IPS-20b (cell line): ENCODE results near the gene NUB1.

Experiments used
- H3K27ac ChIP-seq: one replicate; pipeline ENCODE4 v1.5.1; 2013; ENCODE audit warnings: low read length
- H3K27me3 ChIP-seq: 2 replicates; pipeline ENCODE4 v1.6.1; 2013; ENCODE audit warnings: mild to moderate bottlenecking, low read length, inconsistent platforms; ENCODE audit not compliant: insufficient read depth
- H3K36me3 ChIP-seq: 2 replicates; pipeline ENCODE4 v1.6.1; 2013; ENCODE audit warnings: low read depth, mild to moderate bottlenecking, inconsistent platforms, low read length, moderate library complexity; ENCODE audit not compliant: insufficient read depth
- H3K4me1 ChIP-seq: 2 replicates; pipeline ENCODE4 v1.6.1; 2013; ENCODE audit warnings: mild to moderate bottlenecking, control low read depth, inconsistent platforms, low read length, moderate library complexity; ENCODE audit not compliant: insufficient read depth
- H3K4me3 ChIP-seq: 2 replicates; pipeline ENCODE4 v1.5.1; 2013; ENCODE audit warnings: mild to moderate bottlenecking, low read length, inconsistent platforms
- H3K9ac ChIP-seq: 2 replicates; pipeline ENCODE4 v1.6.1; 2013; ENCODE audit warnings: low read depth, mild to moderate bottlenecking, inconsistent platforms, low read length, moderate library complexity
- H3K9me3 ChIP-seq: 2 replicates; pipeline ENCODE4 v1.6.1; 2013; ENCODE audit warnings: mild to moderate bottlenecking, low read depth, low read length, inconsistent platforms; ENCODE audit not compliant: insufficient read depth

Gene NUB1

DNA sequence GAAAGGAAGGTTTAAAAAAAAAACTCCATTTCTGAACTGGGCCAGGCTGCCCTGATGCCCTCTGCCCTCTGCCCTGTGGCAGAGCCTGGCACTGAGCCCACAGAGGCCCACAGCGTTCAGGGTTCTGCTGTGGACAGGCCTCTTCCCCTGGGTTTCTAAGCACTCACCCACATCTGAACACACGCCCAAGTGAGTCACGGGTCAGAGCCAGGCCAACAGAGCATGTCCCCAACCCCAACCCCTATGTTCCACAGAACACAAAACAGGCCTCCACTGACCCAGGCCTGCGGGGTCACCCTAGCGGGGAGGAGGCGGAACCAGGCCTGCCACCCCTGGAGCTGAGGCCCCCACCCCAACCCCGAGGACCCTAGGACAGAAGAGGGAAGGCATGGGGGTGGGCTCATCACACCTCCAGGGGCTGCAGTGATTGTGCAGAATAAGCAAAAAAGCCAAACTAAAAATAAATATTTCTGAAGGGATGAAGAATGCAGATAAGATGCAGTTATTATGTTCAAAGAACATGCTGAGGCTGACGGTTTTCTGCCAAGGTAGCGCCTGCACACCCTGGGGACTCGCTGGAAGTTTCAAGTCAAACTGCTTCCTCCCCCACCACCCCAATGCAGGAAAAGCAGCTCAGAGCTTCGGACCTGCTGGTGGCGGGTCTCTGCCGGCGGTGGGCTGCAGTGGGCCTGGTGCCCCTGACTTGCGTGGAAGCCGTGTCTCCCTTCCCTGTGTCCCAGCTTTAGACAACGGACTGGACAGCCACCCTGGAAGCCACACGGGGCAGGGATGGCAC lies 62.8 kb downstream of the NUB1 start:
- no peaks in the 10 kb centered on the region for H3K4me1 ChIP-seq
- no peak overlapping the region for H3K27ac ChIP-seq
- peaks cover 10% of the 10 kb centered on the region for H3K27me3 ChIP-seq
- H3K36me3 ChIP-seq: peaks cover 7% of the 10 kb centered on the region; the same call in 1 of the 2 replicates
- no peak overlapping the region for H3K9ac ChIP-seq
- H3K4me3 ChIP-seq: no peak overlapping the region
- H3K9me3 ChIP-seq: no peaks in the 10 kb centered on the region

DNA sequence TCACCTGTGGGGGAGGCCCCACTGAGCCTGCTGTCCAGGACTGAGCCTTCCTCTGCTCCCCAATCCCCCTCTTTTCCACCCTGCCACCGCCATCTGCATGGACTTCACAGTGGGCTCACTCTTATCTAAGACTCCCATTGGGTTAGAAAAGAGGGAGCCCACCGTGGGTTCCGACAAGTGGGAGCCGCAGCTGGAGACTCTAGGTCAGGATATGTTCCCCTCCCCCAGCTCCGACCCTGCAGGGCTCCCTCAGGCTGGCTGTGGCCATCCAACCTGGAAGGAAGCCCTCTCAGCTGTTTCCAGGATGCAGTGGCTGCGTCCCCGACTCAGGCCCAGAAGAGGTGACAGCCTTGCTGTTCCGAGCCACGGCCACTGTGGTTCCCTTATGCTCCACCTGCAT lies 63.4 kb downstream of the NUB1 start:
- Histone ChIP-seq H3K4me1 (no peaks in the 10 kb centered on the region), H3K4me3 (no peak overlapping the region), H3K9me3 (no peaks in the 10 kb centered on the region), H3K27me3 (peaks cover 10% of the 10 kb centered on the region), H3K9ac (no peak overlapping the region), H3K27ac (no peak overlapping the region), H3K36me3 (peaks cover 7% of the 10 kb centered on the region; the same call in 1 of the 2 replicates)

DNA sequence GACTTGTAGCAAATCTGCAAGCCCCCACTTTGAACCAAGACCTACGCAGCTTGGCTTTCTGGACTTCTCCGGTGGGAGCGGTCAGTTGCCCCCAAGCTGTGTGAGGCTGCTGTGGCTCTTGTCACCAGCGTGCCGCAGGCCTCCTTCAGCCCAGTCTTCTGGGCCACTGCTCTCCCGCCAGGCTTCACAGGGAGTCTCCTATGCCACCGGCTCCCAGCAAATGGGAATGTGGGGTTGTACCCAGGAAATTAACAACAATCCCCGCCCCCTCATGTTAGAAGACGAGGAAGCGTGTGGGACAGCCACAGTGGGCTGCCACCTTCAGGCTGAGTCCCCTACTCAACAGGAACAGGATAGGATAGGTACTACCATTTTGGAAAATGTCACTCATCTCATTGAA lies 64.0 kb downstream of the NUB1 start:
- H3K27ac ChIP-seq: no peak overlapping the region
- peaks cover 7% of the 10 kb centered on the region; the same call in 1 of the 2 replicates for H3K36me3 ChIP-seq
- H3K9ac ChIP-seq: no peak overlapping the region
- H3K27me3 ChIP-seq: peaks cover 13% of the 10 kb centered on the region
- H3K9me3 ChIP-seq: no peaks in the 10 kb centered on the region
- H3K4me3 ChIP-seq: no peak overlapping the region
- no peaks in the 10 kb centered on the region; the same call in 1 of the 2 replicates for H3K4me1 ChIP-seq

DNA sequence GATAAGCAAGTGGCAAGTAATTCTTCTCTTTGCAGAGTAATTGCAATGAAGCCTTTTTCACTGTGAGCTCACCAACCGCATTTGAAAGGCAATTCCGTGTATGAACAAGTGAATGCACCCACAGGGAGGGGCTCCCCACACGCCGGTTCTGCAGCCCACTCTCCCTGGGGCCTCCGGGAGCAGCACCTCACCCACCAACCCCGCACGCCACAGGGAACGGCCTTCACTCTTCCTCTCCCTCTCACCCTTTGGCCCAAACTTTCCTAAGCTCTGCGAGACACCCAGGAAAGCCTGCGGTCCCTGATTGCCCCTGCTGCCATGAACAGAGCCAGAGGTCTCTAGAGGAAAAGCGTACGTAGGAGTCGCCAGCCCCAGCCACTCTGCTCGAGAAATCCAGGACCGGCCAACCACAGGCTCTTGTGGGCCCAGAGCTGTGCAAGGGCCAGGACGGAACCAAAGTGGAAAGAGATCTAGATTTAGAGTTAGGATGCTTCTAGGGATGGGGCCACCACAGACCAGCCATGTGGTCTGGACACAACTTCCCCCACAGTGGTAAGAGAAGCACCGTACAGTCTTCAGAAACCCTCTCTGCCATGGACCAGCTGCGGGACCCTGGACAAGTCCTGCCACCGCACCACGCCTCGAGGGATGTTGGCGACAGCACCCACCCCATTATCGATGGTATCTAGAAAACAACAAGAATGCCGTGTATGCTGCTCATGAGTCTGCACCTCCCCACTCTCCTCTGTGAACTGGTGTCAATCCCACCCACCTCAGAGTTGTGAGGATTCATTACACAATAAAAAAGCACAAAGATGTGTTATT lies 64.7 kb downstream of the NUB1 start:
- H3K9ac ChIP-seq: no peak overlapping the region

DNA sequence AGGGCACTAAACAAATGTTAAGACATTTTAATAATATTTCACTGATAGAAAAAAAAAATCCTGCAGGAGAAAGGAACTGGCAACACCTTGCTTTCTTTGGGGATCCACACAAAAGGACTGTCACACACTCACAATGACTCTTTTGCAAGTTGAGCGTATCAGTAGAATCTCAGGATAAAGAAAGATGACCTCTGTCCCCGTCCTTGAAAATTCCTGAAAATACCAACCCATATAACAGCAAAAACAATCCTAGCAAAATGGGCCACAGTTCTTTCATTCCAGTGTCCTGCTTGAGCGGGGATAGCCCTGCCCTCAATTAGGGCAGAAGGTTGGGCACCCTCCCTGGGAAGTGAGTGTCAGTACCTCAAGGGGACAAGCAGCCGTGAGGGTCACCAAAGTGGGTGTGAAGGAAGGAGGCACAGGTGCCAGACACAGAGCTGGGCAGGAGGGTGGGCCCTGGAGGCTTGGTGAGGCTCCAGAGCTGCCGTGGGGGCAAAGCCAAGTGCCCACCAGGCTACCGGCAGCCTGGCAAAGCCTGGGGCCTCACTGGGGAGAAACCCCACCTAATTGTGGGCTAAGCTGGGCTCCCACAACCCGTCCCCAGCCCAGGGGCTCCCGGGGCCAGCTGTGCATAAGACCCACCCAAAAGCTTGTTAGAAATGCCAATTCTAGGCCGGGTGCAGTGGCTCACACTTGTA lies 65.4 kb downstream of the NUB1 start:
- Histone ChIP-seq H3K36me3 (peaks cover 7% of the 10 kb centered on the region; the same call in 1 of the 2 replicates), H3K9me3 (no peaks in the 10 kb centered on the region), H3K4me3 (no peak overlapping the region), H3K27ac (no peak overlapping the region), H3K9ac (no peak overlapping the region), H3K4me1 (peaks cover 9% of the 10 kb centered on the region; the same call in 1 of the 2 replicates), H3K27me3 (peaks cover 28% of the 10 kb centered on the region)

More for the DNA sequence above, 64.7 kb downstream of the NUB1 start:
- H3K27me3 ChIP-seq: peaks cover 20% of the 10 kb centered on the region
- no peak overlapping the region for H3K4me3 ChIP-seq
- no peak overlapping the region for H3K27ac ChIP-seq
- H3K9me3 ChIP-seq: no peaks in the 10 kb centered on the region
- H3K4me1 ChIP-seq: peaks cover 7% of the 10 kb centered on the region; the same call in 1 of the 2 replicates
- H3K36me3 ChIP-seq: peaks cover 7% of the 10 kb centered on the region; the same call in 1 of the 2 replicates

DNA sequence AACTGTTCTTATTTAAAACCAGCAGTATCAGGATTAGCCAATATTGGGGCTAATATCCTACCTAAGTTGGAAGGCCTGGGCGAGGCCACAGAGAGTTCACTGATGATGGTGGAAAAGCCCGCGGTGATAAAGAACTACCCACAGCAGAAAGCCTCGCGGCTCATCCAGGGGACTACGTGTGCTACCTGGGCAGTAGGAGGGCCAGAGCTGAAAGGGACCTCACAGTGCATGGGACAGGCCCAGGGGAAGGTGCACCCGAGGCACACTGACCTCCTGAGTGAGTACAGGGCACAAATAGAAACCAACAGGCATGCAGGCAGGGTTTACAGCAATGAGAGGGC lies 66.9 kb downstream of the NUB1 start:
- H3K9ac ChIP-seq: peak overlapping the region; percentile 87; the same call in 1 of the 2 replicates
- H3K4me3 ChIP-seq: peak overlapping the region; percentile 88

DNA sequence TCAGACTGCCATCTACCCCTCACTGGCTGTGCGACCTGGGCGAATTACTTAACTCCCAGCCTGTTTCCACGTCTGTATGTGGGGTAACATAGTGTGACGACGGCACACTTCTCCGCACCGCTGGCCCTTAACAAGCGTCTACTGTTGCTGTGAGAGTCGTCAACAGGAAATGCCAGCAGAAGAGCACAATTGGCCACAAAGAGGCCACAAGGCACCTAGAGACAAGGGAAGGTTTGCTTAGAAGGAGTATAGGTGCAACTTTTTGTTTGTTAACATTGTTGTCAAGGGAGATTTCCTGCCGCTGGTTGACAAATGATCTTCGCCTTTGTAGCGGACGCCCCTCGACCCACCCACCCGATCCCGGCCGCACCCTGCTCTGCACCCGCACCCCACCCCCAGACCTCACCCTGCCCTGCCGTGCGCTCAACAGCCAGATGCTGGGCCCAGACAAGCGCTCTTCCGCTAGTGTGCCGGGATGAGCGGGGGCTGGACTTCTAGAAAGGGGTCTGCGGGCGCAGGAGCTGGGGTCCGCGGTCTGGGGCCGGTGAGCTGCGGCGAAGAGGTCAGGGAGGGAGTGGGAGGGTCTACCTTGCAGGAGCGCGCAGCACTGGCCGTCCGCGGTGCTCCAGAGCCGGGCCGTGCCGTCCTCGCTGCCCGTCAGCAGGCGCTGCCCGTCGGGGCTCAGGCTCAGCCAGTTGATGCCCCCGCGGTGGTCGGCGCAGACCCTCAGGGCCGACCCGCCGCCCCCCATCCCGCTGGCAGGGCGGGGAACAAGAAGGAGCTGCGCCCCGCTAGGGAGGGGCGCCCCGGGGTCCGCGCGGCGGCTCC lies 67.4 kb downstream of the NUB1 start:
- Histone ChIP-seq H3K4me3 (peak overlapping the region; percentile 88), H3K4me1 (peaks cover 9% of the 10 kb centered on the region; the same call in 1 of the 2 replicates), H3K9me3 (no peaks in the 10 kb centered on the region), H3K27ac (no peak overlapping the region), H3K27me3 (peaks cover 42% of the 10 kb centered on the region), H3K36me3 (peaks cover 7% of the 10 kb centered on the region; the same call in 1 of the 2 replicates), H3K9ac (peak overlapping the region; percentile 87; the same call in 1 of the 2 replicates)

More for the DNA sequence above, 66.9 kb downstream of the NUB1 start:
- H3K4me1 ChIP-seq: peaks cover 9% of the 10 kb centered on the region; the same call in 1 of the 2 replicates
- H3K27me3 ChIP-seq: peaks cover 42% of the 10 kb centered on the region
- H3K36me3 ChIP-seq: peaks cover 7% of the 10 kb centered on the region; the same call in 1 of the 2 replicates
- H3K9me3 ChIP-seq: no peaks in the 10 kb centered on the region
- no peak overlapping the region for H3K27ac ChIP-seq

DNA sequence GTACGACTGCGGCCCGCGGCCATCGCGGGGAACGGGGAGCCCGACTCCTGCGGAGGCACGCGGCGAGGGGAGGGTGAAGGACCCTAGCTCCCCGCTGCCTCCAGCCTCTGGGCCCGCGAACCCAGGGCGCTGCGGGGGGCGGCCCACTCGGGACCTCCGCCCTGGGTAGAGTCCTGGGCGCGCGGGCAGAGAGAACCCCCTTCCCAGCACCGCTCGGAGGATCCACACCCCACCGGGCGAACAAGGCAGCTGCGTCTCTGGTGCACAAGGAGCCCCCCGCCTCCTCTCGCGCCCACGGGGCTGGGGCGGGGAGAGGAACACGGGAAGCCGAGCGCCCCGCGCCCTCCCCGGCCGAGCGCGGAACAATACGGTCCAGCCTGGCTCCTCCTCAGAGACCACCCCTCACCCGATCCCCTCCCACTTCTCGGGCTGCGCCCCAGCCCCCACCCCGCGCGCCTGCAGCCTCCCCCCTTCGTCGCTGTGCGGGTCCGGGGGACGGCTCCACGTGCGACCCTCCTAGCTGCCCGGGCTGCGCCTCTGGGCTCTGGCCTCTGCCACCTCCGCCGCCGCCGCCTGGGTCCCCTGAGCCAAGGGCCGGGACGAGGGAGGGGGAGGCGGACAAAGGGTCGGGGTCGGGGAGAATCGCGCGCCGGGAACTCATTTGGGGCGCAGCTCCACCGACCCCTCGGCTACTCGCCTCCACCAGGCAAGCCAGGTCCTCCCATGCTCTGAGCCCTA lies 68.2 kb downstream of the NUB1 start, which contains the start of gene WDR86:
Gene WDR86 (minus strand): TSS at position 372 of the 738 bp plus-strand sequence. CDS start 449 bp downstream, outside the sequence.
- Histone ChIP-seq H3K36me3 (peaks cover 7% of the 10 kb centered on the region; the same call in 1 of the 2 replicates), H3K9me3 (no peaks in the 10 kb centered on the region), H3K27me3 (peaks cover 42% of the 10 kb centered on the region), H3K4me3 (peak within 1 kb of the TSS; percentile 88), H3K4me1 (peaks cover 9% of the 10 kb centered on the region; the same call in 1 of the 2 replicates), H3K9ac (peak within 1 kb of the TSS; percentile 87), H3K27ac (no peak within 1 kb of the TSS)

DNA sequence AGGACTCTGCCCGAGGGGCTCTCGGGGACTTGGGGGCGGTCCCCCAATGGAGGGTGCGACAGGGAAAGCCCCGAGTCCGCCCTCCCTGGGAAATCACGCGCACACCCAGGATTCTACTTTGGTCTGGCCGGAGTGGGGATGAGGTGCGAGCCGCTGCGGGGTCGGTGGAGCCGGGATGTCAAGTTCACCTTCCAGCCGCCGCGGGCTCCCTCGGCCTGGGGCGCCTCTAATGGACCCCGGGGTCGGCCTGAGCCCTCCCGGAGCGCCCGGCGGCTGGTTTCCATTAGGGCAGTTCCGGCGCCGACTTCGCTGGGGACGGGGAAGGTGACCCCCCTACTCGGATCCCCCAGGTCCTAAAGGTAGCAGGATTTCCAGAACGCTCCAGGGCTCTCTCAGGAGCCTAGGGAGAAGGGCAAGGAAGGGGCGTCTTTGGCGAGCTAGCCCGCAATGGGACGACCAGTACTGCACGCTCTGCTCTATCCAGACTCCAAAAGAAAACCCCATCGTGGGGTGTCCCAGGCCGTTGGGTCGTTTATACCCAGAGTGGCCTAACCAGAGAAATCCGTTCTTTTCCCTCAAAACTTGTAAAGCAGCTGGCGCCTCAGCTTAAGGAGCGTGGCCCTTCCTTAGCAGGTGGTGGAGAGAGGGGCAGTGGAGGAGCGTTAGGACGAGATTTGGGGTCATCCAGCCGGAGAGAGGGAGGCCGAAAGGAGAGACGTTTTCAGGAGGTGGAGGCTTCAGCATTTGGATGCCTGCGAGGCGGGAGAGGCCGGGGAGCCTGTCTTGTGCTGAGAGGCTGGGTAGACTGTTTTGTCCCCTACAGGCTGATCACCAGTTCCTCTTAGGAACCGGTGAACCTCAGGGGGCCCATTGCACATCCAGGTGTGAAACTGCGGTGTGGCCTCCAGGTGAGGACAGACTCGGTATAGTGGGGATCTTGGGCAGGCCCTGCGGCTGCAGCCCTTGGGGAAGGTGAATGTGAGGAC lies 69.1 kb downstream of the NUB1 start:
- H3K27ac ChIP-seq: no peak overlapping the region
- H3K4me3 ChIP-seq: peak overlapping the region; percentile 88
- no peaks in the 10 kb centered on the region for H3K9me3 ChIP-seq
- peaks cover 48% of the 10 kb centered on the region for H3K27me3 ChIP-seq
- H3K4me1 ChIP-seq: peaks cover 9% of the 10 kb centered on the region; the same call in 1 of the 2 replicates
- peak overlapping the region; percentile 87 for H3K9ac ChIP-seq
- H3K36me3 ChIP-seq: peaks cover 7% of the 10 kb centered on the region; the same call in 1 of the 2 replicates
